Progenitor cell of endocrine pancreas (in vitro differentiated cells): Measurements from ENCODE around the gene PLET1. TPM values are rescaled to one million over a fixed set of nuclear protein-coding genes. Genes with fewer than 3 reads are reported as not detected.

Experiments
- DNase-seq: peaks from one replicate; pipeline ENCODE4 v3.0.0; 2021; ENCODE audit warnings: low spot score; ENCODE audit not compliant: unreplicated experiment
- H3K27ac Mint-ChIP-seq: 2 replicates; pipeline ENCODE4 v1.8.0; 2021; ENCODE audit warnings: mild to moderate bottlenecking, moderate library complexity, mixed read lengths
- H3K27me3 Mint-ChIP-seq: 2 replicates; pipeline ENCODE4 v1.8.0; 2021; ENCODE audit warnings: mixed read lengths
- H3K36me3 Mint-ChIP-seq: 2 replicates; pipeline ENCODE4 v1.8.0; 2022; ENCODE audit warnings: mixed read lengths; ENCODE audit not compliant: insufficient read depth
- H3K4me1 Mint-ChIP-seq: 2 replicates; pipeline ENCODE4 v1.8.0; 2021; ENCODE audit warnings: low read depth, mixed read lengths
- H3K4me3 Mint-ChIP-seq: 2 replicates; pipeline ENCODE4 v1.8.0; 2021; ENCODE audit warnings: low read depth, mild to moderate bottlenecking, moderate library complexity, mixed read lengths
- H3K9me3 Mint-ChIP-seq: 2 replicates; pipeline ENCODE4 v1.8.0; 2021; ENCODE audit warnings: low read depth, mixed read lengths
- CTCF ChIP-seq: fragments of 200-600 bp; sonication (generic); IDR thresholded peaks from one replicate; pipeline ENCODE4 v1.5.0; 2021; ENCODE audit warnings: antibody characterized with exemption, mild to moderate bottlenecking; ENCODE audit not compliant: unreplicated experiment
- long read RNA-seq: library from polyadenylated mRNA; unstranded; transcript quantifications from one replicate; pipeline ENCODE4 v2.0.0, GENCODE V29; 2020
- total RNA-seq: library from RNA; stranded (reverse); gene quantifications from 2 replicates; pipeline ENCODE4 v1.2.1, GENCODE V29; 2021

The PLET1 gene
- not detected in 2 replicates for total RNA-seq
- long read RNA-seq: 0 reads

GRCh38 chr11:112260490-112260889 lies at the start of gene PLET1:
Gene PLET1, minus strand, starts transcription at chr11:112260860. Its CDS starts 271 bp downstream, at chr11:112260589.
- no peak for TF ChIP-seq CTCF
- no peak for DNase-seq
- H3K4me3 Mint-ChIP-seq: no peak within 1 kb of the TSS
- no peaks in the 10 kb centered on the region for H3K27me3 Mint-ChIP-seq
- H3K36me3 Mint-ChIP-seq: no peaks in the 10 kb centered on the region
- H3K27ac Mint-ChIP-seq: no peak within 1 kb of the TSS
- no peaks in the 10 kb centered on the region for H3K9me3 Mint-ChIP-seq
- H3K4me1 Mint-ChIP-seq: peaks cover 4% of the 10 kb centered on the region

- Mint-ChIP-seq H3K9me3 (peaks cover 6% of the 10 kb centered on the region), H3K4me3 (no peak overlapping the region), H3K4me1 (no peaks in the 10 kb centered on the region), H3K36me3 (no peaks in the 10 kb centered on the region), H3K27me3 (peaks cover 3% of the 10 kb centered on the region), H3K27ac (no peak overlapping the region)
- no peak for TF ChIP-seq CTCF
- no peak for DNase-seq
Observed at GRCh38 chr11:112310419-112310818, 49.8 kb upstream of the PLET1 start.

- Mint-ChIP-seq H3K27me3 (peaks cover 3% of the 10 kb centered on the region), H3K4me1 (no peaks in the 10 kb centered on the region), H3K27ac (no peak overlapping the region), H3K36me3 (no peaks in the 10 kb centered on the region), H3K4me3 (no peak overlapping the region), H3K9me3 (peaks cover 6% of the 10 kb centered on the region)
- no peak for TF ChIP-seq CTCF
- DNase-seq: no peak
Observed at GRCh38 chr11:112308651-112309050, 48.0 kb upstream of the PLET1 start.

- H3K9me3 Mint-ChIP-seq: peaks cover 6% of the 10 kb centered on the region
Observed at GRCh38 chr11:112307616-112308015, 47.0 kb upstream of the PLET1 start.

GRCh38 chr11:112306230-112306629 lies 45.6 kb upstream of the PLET1 start:
- H3K36me3 Mint-ChIP-seq: no peaks in the 10 kb centered on the region
- peaks cover 3% of the 10 kb centered on the region for H3K27me3 Mint-ChIP-seq
- peaks cover 7% of the 10 kb centered on the region for H3K4me1 Mint-ChIP-seq

More at GRCh38 chr11:112307616-112308015, 47.0 kb upstream of the PLET1 start:
- H3K4me1 Mint-ChIP-seq: peaks cover 2% of the 10 kb centered on the region
- H3K27me3 Mint-ChIP-seq: peaks cover 3% of the 10 kb centered on the region
- H3K27ac Mint-ChIP-seq: no peak overlapping the region
- no peak overlapping the region for H3K4me3 Mint-ChIP-seq
- DNase-seq: no peak
- TF ChIP-seq CTCF: no peak
- no peaks in the 10 kb centered on the region for H3K36me3 Mint-ChIP-seq

More at GRCh38 chr11:112306230-112306629, 45.6 kb upstream of the PLET1 start:
- TF ChIP-seq CTCF: no peak
- Mint-ChIP-seq H3K9me3 (peaks cover 6% of the 10 kb centered on the region), H3K4me3 (no peak overlapping the region), H3K27ac (no peak overlapping the region)
- no peak for DNase-seq
